HG03025 (cell line): ENCODE measurements around the gene COL4A2.

ENCODE experiments used
- ATAC-seq: cut with Tn5 transposase; IDR thresholded peaks from one replicate; pipeline ENCODE4 v1.9.1; 2021; ENCODE audit warnings: mild to moderate bottlenecking, moderate library complexity; ENCODE audit not compliant: unreplicated experiment, low FRiP score

The COL4A2 gene

DNA sequence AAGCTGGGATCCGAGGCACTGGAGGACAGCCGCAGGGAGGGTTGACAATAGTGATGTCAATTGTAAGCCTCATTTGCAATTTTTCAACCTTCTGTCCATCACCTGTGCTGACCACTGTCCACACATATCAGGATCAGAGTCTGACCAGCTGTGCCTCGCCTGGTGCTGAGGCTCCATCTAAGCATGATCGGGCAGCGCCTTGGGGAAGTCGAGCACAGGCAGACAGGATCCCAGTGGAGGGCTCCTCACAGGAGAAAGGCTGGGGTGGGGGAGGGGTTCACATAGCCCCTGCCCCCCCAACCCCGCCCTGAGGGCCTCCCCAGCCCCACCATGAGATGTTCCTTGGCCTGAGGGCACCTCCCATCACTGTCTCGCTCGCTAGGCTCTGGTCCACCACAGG lies 194.1 kb downstream of the COL4A2 start:
- ATAC-seq: no peak

DNA sequence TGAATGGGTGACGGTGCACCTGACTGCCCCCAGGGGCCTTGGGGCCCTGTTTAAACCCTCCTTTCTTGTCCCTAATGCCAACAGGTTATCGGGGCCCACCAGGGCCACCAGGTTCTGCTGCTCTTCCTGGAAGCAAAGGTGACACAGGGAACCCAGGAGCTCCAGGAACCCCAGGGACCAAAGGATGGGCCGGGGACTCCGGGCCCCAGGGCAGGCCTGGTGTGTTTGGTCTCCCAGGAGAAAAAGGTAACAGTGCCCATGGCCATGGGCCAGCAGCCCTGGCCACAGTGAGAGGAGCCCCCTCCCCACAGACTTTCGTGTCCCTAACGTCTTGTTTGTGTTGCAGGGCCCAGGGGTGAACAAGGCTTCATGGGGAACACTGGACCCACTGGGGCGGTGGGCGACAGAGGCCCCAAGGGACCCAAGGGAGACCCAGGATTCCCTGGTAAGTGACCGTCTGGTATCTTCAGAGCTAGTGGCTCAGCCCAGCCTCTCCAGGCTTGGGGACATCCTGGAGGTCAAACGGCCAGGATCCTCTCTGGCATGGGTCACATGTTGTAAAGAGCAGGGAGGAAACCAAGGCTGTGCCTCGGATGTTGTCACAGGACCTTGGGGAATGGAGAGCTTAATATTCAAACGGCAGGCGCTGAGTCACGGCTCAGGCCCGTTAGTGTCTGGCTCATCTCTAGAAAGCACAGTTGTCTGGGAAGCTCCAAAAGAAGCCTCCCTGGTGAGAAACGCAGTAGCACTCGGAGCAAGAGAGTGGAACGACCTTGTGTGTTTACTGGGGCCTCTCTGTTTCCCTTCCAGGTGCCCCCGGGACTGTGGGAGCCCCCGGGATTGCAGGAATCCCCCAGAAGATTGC lies 196.2 kb downstream of the COL4A2 start:
- ATAC-seq: no peak

DNA sequence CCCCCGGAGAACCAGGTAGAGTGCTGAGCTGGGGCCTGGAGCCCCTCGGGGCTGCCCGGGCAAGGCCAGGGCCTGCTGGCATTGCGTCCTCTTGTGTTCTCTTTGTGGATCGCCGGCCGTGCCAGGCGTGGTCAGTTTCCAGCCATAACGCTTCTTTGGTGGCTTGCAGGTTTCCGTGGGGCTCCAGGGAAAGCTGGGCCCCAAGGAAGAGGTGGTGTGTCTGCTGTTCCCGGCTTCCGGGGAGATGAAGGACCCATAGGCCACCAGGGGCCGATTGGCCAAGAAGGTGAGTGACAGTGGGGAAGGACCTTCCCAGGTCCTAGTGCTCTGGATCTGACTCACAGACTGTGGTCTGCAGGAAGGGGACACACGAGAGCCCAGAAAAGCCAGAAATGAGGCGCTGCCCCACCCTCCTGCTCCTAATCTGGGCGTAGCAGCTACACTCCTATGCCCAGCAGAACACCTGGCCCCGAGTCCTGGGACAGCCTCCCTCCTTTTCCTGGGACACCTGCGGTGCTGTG lies 197.0 kb downstream of the COL4A2 start:
- ATAC-seq: no peak

DNA sequence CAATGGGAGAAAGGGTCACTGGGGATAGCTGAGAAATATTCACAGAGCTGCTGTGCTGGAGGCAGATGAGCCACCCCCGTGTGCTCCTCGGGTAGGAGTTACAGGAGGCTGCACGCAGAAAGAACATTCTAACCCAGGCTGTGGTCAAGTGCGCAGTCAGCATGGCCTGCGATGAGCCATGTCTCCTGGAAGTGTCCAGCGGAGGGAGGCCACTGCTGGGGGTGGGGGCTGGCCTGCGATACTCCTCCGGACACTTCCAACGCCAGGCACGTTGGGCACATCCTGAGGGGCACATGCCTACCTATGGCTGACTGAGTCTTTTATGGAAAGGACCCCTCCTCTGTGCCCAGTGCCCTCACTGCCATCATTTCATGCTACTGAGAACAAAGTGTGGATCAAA lies 198.5 kb downstream of the COL4A2 start:
- ATAC-seq: no peak

DNA sequence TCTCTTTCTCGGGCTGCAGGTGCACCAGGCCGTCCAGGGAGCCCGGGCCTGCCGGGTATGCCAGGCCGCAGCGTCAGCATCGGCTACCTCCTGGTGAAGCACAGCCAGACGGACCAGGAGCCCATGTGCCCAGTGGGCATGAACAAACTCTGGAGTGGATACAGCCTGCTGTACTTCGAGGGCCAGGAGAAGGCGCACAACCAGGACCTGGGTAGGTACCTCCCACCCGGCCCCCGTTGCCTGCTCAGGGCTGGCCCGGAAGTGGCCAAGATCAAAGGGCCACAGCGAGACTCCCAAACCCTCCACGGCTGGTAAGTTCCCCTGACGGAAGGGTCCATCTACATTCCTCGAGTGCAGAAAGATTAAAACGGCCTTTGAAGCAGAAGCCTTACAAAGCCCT lies 199.3 kb downstream of the COL4A2 start:
- no peak for ATAC-seq

DNA sequence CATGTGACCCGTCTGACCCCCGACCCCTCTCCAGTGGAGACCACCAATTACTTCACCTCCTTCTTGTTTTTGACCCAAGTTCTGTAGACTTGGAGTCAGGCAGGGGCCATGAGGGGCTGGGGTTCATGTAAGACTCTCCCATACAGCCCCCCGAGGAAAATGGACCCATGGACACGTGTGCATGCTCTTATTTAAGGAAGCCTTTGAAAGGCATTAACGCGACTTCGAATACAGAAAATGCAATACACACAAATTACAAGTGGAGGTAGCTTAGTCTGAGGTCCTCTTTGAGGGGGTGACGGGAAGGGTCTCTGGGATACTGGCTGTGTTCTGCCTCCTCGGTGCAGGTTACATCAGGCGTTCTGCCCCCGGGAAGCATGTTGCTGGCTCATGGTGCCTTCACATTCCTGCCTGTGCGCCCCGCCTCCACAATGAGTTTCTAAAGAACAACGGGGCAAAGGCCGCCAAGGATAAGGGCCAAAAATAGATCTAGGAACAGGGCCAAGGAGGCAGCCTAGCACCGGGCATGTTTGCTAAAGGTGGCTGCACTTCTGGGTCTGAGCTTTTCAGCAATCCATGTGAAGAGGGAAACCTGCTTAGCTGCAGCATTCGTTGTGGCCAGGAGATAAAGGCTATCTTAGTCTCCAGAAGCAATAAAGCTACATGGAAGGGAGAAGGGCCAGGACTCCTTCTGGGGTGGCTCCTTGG lies 199.9 kb downstream of the COL4A2 start:
- ATAC-seq: no peak

DNA sequence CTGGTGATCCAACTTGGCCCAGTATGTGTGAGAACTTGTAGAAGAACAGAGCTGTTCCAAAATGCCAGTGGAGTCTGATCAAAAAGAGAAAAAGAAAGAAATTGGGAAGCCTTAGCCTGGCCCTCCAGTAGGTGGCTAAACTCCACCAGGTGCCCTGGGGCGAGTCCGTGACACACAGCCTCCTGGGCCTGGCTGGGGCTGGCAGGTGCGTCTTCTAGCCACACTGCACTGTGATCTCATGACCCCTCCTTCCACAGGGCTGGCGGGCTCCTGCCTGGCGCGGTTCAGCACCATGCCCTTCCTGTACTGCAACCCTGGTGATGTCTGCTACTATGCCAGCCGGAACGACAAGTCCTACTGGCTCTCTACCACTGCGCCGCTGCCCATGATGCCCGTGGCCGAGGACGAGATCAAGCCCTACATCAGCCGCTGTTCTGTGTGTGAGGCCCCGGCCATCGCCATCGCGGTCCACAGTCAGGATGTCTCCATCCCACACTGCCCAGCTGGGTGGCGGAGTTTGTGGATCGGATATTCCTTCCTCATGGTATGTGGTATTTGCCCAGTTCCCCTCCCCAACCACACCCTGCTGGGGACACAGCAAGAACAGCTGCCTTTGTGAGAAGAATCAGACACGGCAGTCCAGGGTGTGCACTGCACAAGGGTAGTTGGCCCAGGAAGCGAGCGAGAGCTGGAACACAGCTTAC lies 200.7 kb downstream of the COL4A2 start:
- no peak for ATAC-seq

DNA sequence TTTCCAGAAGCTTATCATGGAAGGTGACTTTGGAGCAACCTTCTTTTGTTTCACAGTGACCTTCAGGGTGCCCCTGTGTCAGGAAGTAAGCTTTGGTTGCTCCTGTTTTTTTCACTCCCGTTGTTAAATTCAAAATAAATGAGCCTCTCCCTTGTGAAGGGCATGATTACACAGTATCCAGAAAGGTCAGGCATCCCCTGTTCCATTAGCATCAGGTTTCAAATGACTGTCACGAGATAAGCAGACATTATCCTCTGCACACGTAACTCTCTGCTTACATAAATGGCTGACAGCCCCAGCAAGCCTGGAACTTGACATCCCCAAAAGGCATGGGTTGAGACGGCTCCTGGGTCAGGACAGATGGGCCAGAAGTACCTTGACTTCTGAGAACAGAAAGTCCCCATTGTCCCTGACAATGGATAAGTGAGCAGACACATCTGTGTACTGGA lies 202.4 kb downstream of the COL4A2 start:
- no peak for ATAC-seq

DNA sequence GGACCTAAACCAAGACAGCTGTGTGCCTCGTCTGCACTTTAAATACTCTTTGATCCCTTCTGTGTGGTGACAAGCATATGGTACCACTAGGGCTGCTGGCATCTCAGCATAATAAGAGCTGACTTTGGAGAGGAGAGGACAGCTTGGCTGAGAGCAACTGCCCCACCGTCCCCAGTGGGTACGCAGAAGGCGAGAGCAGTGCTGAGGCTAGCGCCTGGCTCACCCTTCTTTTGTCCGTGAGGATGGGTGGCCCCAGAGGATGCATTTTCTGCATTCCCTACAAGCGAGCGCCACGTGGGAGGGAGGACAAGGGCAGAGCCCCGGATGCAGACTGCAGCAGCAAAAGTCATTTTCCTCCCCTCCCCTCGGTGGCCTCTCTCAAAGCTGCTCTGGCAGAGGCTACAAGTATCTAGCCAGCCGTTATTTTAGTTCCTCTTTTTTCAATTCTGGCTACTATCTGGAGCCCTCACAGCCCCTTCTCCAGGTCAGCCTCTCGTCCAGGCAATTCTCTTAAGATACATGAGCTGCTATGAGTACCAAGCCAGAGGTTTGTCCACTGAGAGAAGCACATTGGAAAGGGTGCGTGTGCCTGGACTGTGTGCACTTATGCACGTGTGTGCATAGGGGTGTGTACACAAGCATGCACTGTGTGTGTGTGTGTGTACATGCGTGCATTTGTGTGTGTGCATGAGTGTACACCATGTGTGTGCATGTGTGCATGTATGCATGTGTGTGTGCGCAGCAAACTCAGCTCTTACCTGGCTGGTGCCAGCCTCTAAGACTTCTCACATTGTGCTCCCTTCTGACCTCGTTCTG lies 203.1 kb downstream of the COL4A2 start:
- ATAC-seq: peak; percentile 62

DNA sequence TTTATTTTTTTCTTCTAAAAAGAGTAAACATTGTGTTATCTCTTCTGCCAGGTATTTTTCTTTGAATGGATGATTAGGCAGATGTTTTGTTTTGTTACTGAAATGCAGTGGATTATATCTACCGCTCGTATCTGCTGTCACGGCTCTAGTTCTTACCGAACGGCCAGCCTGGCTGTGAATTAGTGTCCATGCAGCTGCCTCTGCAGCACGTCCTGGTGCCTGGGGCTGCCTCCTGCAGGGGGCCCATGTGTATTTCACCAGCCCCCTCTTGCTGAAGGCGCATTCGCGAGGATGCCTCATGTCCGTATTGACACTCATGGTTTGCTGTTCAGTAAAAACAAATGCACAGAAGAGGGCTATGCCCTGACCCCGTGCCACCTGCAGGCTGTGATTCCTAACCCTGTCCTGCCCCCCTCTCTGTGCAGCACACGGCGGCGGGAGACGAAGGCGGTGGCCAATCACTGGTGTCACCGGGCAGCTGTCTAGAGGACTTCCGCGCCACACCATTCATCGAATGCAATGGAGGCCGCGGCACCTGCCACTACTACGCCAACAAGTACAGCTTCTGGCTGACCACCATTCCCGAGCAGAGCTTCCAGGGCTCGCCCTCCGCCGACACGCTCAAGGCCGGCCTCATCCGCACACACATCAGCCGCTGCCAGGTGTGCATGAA lies 204.6 kb downstream of the COL4A2 start:
- no peak for ATAC-seq

DNA sequence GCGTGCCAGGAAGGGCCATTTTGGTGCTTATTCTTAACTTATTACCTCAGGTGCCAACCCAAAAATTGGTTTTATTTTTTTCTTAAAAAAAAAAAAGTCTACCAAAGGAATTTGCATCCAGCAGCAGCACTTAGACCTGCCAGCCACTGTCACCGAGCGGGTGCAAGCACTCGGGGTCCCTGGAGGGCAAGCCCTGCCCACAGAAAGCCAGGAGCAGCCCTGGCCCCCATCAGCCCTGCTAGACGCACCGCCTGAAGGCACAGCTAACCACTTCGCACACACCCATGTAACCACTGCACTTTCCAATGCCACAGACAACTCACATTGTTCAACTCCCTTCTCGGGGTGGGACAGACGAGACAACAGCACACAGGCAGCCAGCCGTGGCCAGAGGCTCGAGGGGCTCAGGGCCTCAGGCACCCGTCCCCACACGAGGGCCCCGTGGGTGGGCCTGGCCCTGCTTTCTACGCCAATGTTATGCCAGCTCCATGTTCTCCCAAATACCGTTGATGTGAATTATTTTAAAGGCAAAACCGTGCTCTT lies 205.2 kb downstream of the COL4A2 start:
- no peak for ATAC-seq

DNA sequence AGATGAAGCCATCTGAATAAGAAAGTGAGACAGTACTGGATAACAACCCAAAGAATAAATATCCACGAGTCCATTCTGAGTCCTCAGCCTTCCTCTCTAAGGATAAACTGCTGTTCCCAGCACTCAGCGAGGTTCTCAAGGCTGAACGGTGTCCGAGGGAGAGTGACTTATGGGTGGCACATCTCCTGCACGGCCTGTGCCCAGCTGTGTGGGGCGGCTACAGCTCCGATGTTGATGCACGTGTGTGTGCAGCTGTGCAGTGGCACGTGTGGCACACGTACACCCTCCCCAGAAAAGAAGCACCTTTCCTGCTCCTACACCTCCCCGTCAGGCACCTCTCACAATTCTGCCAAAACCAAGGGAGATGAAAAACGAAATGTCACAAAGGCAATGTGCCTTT lies 209.4 kb downstream of the COL4A2 start:
- no peak for ATAC-seq

DNA sequence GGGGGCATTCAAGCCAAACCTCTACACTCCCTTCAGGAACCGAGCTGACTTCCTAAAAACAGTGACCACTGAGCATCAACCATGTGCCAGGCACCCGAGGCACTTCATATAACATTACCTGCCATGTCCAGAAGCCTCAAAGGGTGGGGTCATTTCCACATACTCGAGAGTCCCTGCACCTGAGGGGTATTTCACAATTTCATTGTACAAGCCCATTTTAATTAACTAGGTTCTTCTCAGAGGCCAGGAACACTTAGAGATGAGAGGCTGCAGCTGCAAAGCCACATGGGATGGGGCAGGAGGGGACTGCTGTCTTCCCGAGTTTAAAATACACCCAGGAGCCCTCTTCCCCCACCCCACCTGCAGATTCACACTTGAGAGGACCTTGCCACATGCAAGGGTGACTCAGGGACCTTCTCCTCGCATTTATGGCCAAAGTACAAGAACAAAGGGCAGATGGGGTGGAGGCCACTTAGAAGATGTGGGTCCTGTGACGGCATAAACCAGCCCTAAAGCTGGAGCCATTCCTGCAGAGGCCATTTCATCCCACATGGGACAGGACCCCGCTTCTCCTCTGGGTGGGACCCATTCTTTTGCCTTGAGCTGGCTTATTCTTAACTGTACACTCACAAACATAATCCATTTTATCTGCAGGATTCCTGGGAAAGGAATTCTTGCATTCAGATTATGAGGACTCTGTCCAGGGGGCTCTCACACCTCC lies 210.6 kb downstream of the COL4A2 start:
- ATAC-seq: no peak

DNA sequence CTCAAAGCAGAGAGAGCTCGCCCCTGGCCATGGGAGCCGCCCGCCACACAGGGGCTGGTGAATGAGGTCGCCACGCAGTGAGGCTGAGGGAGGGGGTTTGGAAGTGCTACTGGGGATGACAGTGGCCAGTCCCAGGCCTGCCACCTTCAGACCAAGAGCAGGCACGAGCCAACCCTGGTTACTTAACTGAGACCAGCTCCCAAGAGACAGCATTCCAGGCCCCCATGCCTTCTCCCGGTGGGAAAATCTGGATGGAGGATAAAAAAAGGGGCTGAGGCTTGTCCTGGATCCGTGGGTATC lies 211.1 kb downstream of the COL4A2 start:
- ATAC-seq: no peak

DNA sequence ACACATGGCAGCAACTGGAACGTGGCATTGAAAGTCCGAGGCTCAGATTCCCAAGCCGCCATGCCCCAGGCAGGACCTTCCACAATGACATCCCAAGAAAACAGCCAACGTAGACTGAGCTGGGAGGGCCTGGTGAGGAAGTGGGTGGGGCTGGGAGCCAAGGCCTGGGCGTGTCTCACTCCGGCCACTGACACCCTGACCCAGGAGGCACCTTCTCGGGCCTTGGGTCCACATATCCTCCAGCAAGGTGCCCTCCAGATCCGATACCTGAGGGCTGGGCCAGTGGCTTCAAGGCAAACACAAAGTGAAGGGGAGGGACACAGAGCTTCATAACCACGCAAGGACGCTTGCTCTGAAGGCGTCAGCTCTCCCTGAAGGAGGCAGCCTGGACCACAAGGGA lies 211.5 kb downstream of the COL4A2 start:
- ATAC-seq: no peak

DNA sequence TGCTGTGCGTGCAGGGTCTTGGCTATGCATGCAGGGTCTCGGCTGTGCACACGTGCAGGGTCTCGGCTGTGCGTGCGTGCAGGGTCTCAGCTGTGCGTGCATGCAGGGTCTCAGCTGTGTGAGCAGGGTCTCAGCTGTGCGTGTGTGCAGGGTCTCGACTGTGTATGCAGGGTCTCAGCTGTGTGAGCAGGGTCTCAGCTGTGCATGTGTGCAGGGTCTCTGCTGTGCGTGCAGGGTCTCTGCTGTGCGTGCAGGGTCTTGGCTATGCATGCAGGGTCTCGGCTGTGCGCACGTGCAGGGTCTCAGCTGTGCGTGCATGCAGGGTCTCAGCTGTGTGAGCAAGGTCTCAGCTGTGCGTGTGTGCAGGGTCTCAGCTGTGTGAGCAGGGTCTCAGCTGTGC lies 212.0 kb downstream of the COL4A2 start:
- no peak for ATAC-seq

DNA sequence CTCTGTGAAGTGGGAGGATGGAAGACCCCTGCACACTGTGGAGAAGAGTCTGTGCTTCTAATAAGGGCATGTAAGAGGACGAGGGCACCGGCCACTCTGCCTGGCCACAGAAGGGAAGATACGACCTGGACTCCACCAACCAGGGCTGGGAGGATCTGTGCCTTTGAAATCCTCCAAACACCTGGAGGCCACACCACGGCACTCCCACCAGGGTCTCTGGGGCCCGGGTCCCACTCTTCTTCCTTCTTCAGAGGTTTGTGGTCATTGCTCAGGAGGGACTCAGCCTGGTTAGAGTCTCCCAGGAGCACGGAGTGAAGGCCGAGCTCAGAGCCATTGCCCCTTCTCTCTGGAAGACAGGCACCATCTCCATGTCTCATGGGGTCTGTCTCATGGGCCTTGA lies 212.4 kb downstream of the COL4A2 start:
- ATAC-seq: no peak

DNA sequence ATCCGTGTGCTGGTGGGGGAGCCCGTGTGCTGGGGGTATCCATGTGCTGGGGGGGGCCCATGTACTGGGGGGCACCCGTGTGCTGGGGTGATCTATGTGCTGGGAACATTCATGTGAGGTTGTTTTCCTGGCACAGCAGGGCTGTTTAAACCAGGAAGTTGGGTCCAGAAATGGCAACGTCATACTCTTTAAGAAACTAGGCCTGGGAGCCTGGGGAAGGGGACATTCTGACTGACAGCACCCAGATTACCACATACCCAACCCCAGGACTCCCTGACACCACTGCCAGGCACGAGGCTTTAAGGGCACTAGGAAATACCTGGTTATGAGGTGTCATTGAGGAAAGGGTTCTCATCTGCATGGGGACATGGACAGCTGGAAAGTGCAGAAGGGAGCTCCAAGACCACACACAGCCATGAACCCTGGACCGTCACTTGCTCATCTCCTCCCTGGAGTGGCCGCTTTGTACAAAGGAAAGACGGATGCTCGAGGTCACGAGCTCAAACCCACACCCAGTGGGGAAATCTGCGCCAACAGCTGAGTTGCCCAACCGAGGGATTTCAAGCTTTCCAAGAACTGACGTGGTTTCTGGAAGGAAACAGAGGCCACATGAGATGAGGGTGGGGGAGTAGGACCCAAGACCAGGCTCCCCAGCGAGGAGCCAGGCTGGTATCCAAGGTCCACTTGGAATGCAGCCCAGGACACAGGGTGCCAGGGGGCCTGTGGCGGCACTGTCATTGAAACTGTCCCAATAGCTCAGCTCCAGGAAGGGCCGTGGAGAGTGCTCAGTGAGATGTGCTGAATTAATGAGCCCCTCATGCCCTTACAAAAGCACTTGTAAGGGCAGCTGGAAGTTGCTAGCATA lies 213.6 kb downstream of the COL4A2 start:
- ATAC-seq: no peak
